Peyer's patch (tissue), 4 donors: Measurements from ENCODE around the gene TUFT1.

Experiments
- POLR2A ChIP-seq, 2 donors: fragments of 450-650 bp; IDR thresholded peaks; one replicate each; pipeline ENCODE4 v1.5.1; 2017; ENCODE audit warnings: antibody characterized with exemption in 2 of 2, mild to moderate bottlenecking in 2 of 2, moderate library complexity in 2 of 2
- TF ChIP-seq, protein P1 (sequence below), 6 experiments: fragments of 450-650 bp in 4 of 6; fragments of 200-600 bp in 2 of 6; sonication (generic) in 1 of 6; IDR thresholded peaks; one replicate each; pipeline ENCODE4 v1.5.1; 2017 to 2019; ENCODE audit warnings: antibody characterized with exemption in 6 of 6, mild to moderate bottlenecking in 3 of 6, moderate library complexity in 1 of 6

DNA sequence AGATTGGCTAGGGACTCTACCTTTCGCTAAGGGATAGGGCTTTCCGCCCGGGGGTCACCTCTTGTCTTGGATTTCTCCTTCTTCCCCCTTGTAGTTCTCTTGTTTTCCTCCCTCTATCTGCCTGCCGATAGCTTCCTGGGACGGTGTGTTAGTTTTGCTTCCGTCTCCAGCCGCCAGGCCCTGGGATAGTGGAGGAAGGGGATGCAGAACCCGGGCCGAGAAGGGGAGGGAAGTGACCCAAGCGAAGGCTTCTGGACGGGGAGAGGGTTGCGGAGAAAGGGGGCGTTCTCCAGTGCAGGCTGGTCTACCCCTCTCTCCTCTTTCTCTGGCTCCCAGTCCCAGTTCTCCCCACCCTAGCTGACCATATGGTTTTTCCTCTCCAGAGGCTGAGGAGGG is 871 bp downstream of the TUFT1 start:
- TF ChIP-seq, protein P1, sequence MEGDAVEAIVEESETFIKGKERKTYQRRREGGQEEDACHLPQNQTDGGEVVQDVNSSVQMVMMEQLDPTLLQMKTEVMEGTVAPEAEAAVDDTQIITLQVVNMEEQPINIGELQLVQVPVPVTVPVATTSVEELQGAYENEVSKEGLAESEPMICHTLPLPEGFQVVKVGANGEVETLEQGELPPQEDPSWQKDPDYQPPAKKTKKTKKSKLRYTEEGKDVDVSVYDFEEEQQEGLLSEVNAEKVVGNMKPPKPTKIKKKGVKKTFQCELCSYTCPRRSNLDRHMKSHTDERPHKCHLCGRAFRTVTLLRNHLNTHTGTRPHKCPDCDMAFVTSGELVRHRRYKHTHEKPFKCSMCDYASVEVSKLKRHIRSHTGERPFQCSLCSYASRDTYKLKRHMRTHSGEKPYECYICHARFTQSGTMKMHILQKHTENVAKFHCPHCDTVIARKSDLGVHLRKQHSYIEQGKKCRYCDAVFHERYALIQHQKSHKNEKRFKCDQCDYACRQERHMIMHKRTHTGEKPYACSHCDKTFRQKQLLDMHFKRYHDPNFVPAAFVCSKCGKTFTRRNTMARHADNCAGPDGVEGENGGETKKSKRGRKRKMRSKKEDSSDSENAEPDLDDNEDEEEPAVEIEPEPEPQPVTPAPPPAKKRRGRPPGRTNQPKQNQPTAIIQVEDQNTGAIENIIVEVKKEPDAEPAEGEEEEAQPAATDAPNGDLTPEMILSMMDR (IDR thresholded peaks at IDR 0.05), result peak in 3 of 6 experiments; percentile 6 to 16 (median 7)
- no peak for TF ChIP-seq POLR2A (IDR thresholded peaks at IDR 0.05)
